Loucy (cell line): ENCODE data around the gene EIF4ENIF1.

Experiments
- H2AFZ ChIP-seq: fragments of 200-600 bp; sonication (generic); 2 replicates; pipeline ENCODE4 v1.6.0; 2016; ENCODE audit warnings: antibody characterized with exemption, mild to moderate bottlenecking, low read length, moderate library complexity
- H3F3A ChIP-seq: fragments of 200-600 bp; 2 replicates; pipeline ENCODE4 v1.6.0; 2016; ENCODE audit warnings: antibody characterized with exemption, low read depth, mild to moderate bottlenecking
- H3K27me3 ChIP-seq: fragments of 200-600 bp; sonication (generic); 2 replicates; pipeline ENCODE4 v1.6.1; 2014; ENCODE audit warnings: low read length, mild to moderate bottlenecking; ENCODE audit not compliant: insufficient read depth, poor library complexity, severe bottlenecking
- H3K36me3 ChIP-seq: fragments of 200-600 bp; sonication (generic); 2 replicates; pipeline ENCODE4 v1.6.1; 2016; ENCODE audit warnings: low read length; ENCODE audit not compliant: insufficient read depth
- H3K4me1 ChIP-seq: fragments of 200-600 bp; sonication (generic); 2 replicates; pipeline ENCODE4 v1.5.1; 2014; ENCODE audit warnings: low read length, mild to moderate bottlenecking; ENCODE audit not compliant: insufficient read depth, poor library complexity, severe bottlenecking
- H3K4me2 ChIP-seq: fragments of 200-600 bp; sonication (generic); 2 replicates; pipeline ENCODE4 v1.6.0; 2014; ENCODE audit warnings: antibody characterized with exemption, low read length, low read depth, mild to moderate bottlenecking; ENCODE audit not compliant: poor library complexity, severe bottlenecking
- H3K4me3 ChIP-seq: fragments of 200-600 bp; sonication (generic); 2 replicates; pipeline ENCODE4 v1.5.1; 2014; ENCODE audit warnings: low read length, mild to moderate bottlenecking, mixed read lengths; ENCODE audit not compliant: poor library complexity, severe bottlenecking
- H3K79me2 ChIP-seq: fragments of 200-600 bp; sonication (generic); 2 replicates; pipeline ENCODE4 v1.6.1; 2014; ENCODE audit warnings: low read length; ENCODE audit not compliant: insufficient read depth
- H3K9ac ChIP-seq: fragments of 200-600 bp; sonication (generic); 2 replicates; pipeline ENCODE4 v1.6.0; 2014; ENCODE audit warnings: mild to moderate bottlenecking, low read depth, low read length, moderate library complexity; ENCODE audit not compliant: poor library complexity, severe bottlenecking
- H3K9me2 ChIP-seq: fragments of 200-600 bp; sonication (generic); replicated peaks from 2 replicates; pipeline ENCODE4 v1.6.1; 2016; ENCODE audit warnings: low read depth, low read length, mixed read lengths
- H3K9me3 ChIP-seq: fragments of 200-600 bp; sonication (generic); 2 replicates; pipeline ENCODE4 v1.6.1; 2014; ENCODE audit warnings: mild to moderate bottlenecking, antibody characterized with exemption, low read length, low read depth; ENCODE audit not compliant: insufficient read depth
- H4K20me1 ChIP-seq: fragments of 200-600 bp; sonication (generic); 2 replicates; pipeline ENCODE4 v1.6.0; 2014; ENCODE audit warnings: antibody characterized with exemption, low read length, mild to moderate bottlenecking; ENCODE audit not compliant: insufficient read depth, poor library complexity, severe bottlenecking
- EZH2phosphoT487 ChIP-seq: fragments of 200-600 bp; IDR thresholded peaks from 2 replicates; pipeline ENCODE4 v1.6.1; 2018; ENCODE audit warnings: antibody characterized with exemption, mild to moderate bottlenecking, moderate library complexity, borderline replicate concordance
- TF ChIP-seq, protein P1 (sequence below): fragments of 200-600 bp; sonication (generic); conservative IDR thresholded peaks from 2 replicates; pipeline ENCODE4 v1.5.1; 2014; ENCODE audit warnings: mild to moderate bottlenecking, antibody characterized with exemption, low read length

The EIF4ENIF1 gene

DNA sequence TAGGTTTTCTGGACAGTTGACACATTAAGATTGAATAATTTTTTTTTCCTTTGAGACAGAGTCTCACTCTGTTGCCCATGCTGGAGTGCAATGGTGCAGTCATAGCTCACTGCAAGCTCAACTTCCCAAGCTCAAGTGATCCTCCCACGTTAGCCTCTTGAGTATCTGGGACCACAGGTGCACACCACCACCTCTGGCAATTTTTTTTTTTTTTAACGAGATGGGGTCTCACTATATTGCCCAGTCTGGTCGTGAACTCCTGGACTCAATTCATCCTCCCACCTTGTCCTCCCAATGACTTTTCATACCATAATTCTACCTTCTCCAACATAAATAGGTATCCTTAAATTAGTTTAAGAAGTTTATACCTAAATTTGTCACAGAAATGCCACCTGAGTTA lies 8.5 kb downstream of the EIF4ENIF1 start:
- peaks cover 42% of the 10 kb centered on the region; the same call in 1 of the 2 replicates for H3K36me3 ChIP-seq

DNA sequence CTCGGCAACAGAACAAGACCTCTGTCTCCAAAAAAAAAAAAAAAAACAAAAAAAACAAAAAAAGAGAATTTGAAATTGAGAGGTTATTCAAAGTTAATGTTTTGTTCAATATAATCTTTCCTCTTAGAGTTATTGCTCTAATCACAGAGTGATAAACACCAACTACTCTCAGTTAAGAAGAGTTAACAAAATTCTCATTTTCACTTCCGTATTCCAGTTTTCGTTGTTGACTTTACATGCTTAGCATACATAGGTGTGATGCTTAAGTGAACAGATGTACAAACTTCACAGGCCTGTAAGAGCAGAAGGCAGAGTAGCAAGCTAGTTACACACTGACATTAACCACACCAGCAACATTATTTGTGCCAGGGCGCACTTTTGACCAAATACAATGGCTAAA lies 12.3 kb downstream of the EIF4ENIF1 start:
- TF ChIP-seq EZH2phosphoT487 = no peak
- TF ChIP-seq, protein P1, sequence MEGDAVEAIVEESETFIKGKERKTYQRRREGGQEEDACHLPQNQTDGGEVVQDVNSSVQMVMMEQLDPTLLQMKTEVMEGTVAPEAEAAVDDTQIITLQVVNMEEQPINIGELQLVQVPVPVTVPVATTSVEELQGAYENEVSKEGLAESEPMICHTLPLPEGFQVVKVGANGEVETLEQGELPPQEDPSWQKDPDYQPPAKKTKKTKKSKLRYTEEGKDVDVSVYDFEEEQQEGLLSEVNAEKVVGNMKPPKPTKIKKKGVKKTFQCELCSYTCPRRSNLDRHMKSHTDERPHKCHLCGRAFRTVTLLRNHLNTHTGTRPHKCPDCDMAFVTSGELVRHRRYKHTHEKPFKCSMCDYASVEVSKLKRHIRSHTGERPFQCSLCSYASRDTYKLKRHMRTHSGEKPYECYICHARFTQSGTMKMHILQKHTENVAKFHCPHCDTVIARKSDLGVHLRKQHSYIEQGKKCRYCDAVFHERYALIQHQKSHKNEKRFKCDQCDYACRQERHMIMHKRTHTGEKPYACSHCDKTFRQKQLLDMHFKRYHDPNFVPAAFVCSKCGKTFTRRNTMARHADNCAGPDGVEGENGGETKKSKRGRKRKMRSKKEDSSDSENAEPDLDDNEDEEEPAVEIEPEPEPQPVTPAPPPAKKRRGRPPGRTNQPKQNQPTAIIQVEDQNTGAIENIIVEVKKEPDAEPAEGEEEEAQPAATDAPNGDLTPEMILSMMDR = no peak
- Histone ChIP-seq H3K36me3 (peaks cover 48% of the 10 kb centered on the region; the same call in 1 of the 2 replicates), H3K27me3 (no peaks in the 10 kb centered on the region), H3K9me2 (no peaks in the 10 kb centered on the region), H2AFZ (no peak overlapping the region), H3K9me3 (no peaks in the 10 kb centered on the region), H3K4me3 (no peak overlapping the region), H3K4me1 (peaks cover 6% of the 10 kb centered on the region), H4K20me1 (peaks cover 28% of the 10 kb centered on the region), H3K9ac (no peak overlapping the region), H3F3A (no peaks in the 10 kb centered on the region), H3K4me2 (no peak overlapping the region), H3K79me2 (peaks cover 89% of the 10 kb centered on the region)

More for the DNA sequence above, 8.5 kb downstream of the EIF4ENIF1 start:
- TF ChIP-seq EZH2phosphoT487 = no peak
- TF ChIP-seq, protein P1 = no peak
- Histone ChIP-seq H3K79me2 (peaks cover 88% of the 10 kb centered on the region), H3K4me1 (peaks cover 19% of the 10 kb centered on the region), H3F3A (no peaks in the 10 kb centered on the region), H3K9me3 (no peaks in the 10 kb centered on the region), H2AFZ (no peak overlapping the region), H4K20me1 (peaks cover 19% of the 10 kb centered on the region), H3K9me2 (no peaks in the 10 kb centered on the region), H3K4me3 (no peak overlapping the region), H3K27me3 (no peaks in the 10 kb centered on the region), H3K9ac (no peak overlapping the region), H3K4me2 (no peak overlapping the region)

DNA sequence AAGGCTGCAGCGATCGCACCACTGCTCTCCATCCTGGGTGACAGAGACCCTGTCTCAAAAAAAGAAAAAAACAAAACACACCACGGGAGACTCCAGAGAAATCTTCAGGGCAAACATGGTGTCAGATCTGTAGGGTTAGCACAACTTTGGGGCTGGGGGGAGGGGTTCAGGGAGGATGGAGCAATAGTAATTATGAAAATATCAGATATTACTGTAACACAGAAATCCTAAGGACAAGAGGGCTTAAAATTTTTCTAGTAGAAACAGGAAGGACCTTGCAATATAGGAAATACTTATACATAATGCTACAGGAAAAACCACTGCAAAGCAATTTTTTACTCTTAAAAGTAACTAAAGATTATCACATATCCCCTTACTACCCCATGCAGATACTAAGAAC lies 13.8 kb downstream of the EIF4ENIF1 start:
- peaks cover 81% of the 10 kb centered on the region for H3K79me2 ChIP-seq
- H4K20me1 ChIP-seq = peaks cover 25% of the 10 kb centered on the region
- H2AFZ ChIP-seq = no peak overlapping the region
- H3K9ac ChIP-seq = no peak overlapping the region
- H3K27me3 ChIP-seq = no peaks in the 10 kb centered on the region
- peaks cover 43% of the 10 kb centered on the region; the same call in 1 of the 2 replicates for H3K36me3 ChIP-seq
- H3K4me3 ChIP-seq = no peak overlapping the region
- no peak for TF ChIP-seq EZH2phosphoT487
- TF ChIP-seq, protein P1 = no peak
- H3K9me3 ChIP-seq = no peaks in the 10 kb centered on the region
- no peaks in the 10 kb centered on the region for H3K9me2 ChIP-seq
- H3F3A ChIP-seq = no peaks in the 10 kb centered on the region
- H3K4me1 ChIP-seq = peaks cover 6% of the 10 kb centered on the region
- H3K4me2 ChIP-seq = no peak overlapping the region
